Neuronal stem cell (in vitro differentiated cells): Measurements from ENCODE around the gene PARN.

Source experiments
- DNase-seq: peaks from one replicate; pipeline ENCODE4 v3.0.0-alpha.2; 2013; ENCODE audit warnings: low spot score
- H2AFZ ChIP-seq: one replicate; pipeline ENCODE4 v1.6.1; 2013; ENCODE audit warnings: mild to moderate bottlenecking, low read length, inconsistent platforms
- H2AK5ac ChIP-seq: 2 replicates; pipeline ENCODE4 v1.6.1; 2013; ENCODE audit warnings: low read depth, mild to moderate bottlenecking, inconsistent platforms, low read length, moderate library complexity, mixed read lengths
- H2BK120ac ChIP-seq: 2 replicates; pipeline ENCODE4 v1.6.1; 2013; ENCODE audit warnings: low read depth, mild to moderate bottlenecking, inconsistent platforms, low read length, moderate library complexity, mixed read lengths
- H2BK12ac ChIP-seq: one replicate; pipeline ENCODE4 v1.6.1; 2013; ENCODE audit warnings: low read length, inconsistent platforms
- H2BK15ac ChIP-seq: 2 replicates; pipeline ENCODE4 v1.6.1; 2013; ENCODE audit warnings: mild to moderate bottlenecking, low read length, inconsistent platforms, mixed read lengths
- H2BK5ac ChIP-seq: one replicate; pipeline ENCODE4 v1.6.1; 2013; ENCODE audit warnings: inconsistent platforms, mild to moderate bottlenecking, low read length, moderate library complexity
- H3K14ac ChIP-seq: one replicate; pipeline ENCODE4 v1.6.1; 2013; ENCODE audit warnings: low read length, inconsistent platforms
- H3K18ac ChIP-seq: 2 replicates; pipeline ENCODE4 v1.6.1; 2013; ENCODE audit warnings: low read length, inconsistent platforms
- H3K23ac ChIP-seq: 2 replicates; pipeline ENCODE4 v1.6.1; 2013; ENCODE audit warnings: low read depth, mild to moderate bottlenecking, mixed read lengths, low read length, inconsistent platforms; ENCODE audit not compliant: poor library complexity
- H3K27ac ChIP-seq: replicated peaks from 3 replicates; pipeline ENCODE4 v1.5.1; 2013; ENCODE audit warnings: low read length, inconsistent platforms
- H3K27me3 ChIP-seq, 3 experiments: 2 replicates each; pipeline ENCODE4 v1.6.1; 2013; ENCODE audit warnings: low read length in 3 of 3, mild to moderate bottlenecking in 2 of 3, inconsistent platforms in 1 of 3, low read depth in 1 of 3, mixed read lengths in 1 of 3, moderate library complexity in 1 of 3; ENCODE audit not compliant: control insufficient read depth in 3 of 3, insufficient read depth in 3 of 3
- H3K36me3 ChIP-seq, 2 donors: replicated peaks in 1 of 2; 2 replicates each; pipeline ENCODE4 v1.6.1; 2013; ENCODE audit warnings: low read length in 2 of 2; ENCODE audit not compliant: control insufficient read depth in 2 of 2, insufficient read depth in 2 of 2
- H3K4ac ChIP-seq: 2 replicates; pipeline ENCODE4 v1.6.1; 2013; ENCODE audit warnings: inconsistent platforms, mild to moderate bottlenecking, low read length, moderate library complexity
- H3K4me1 ChIP-seq, 2 donors: 1 replicate in 1 of 2; 2 replicates in 1 of 2; pipeline ENCODE4 v1.6.1; 2013; ENCODE audit warnings: low read length in 2 of 2, low read depth in 1 of 2; ENCODE audit not compliant: control insufficient read depth in 2 of 2, insufficient read depth in 1 of 2
- H3K4me2 ChIP-seq: one replicate; pipeline ENCODE4 v1.6.1; 2013; ENCODE audit warnings: mild to moderate bottlenecking, low read length, inconsistent platforms; ENCODE audit not compliant: insufficient read depth, poor library complexity, severe bottlenecking
- H3K4me3 ChIP-seq, 2 donors: 2 replicates each; pipeline ENCODE4 v1.5.1; 2013; ENCODE audit warnings: low read length in 2 of 2, mild to moderate bottlenecking in 2 of 2, inconsistent platforms in 1 of 2, moderate library complexity in 1 of 2
- H3K79me1 ChIP-seq: one replicate; pipeline ENCODE4 v1.6.1; 2013; ENCODE audit warnings: low read depth, mild to moderate bottlenecking, inconsistent platforms, low read length, moderate library complexity
- H3K9ac ChIP-seq: one replicate; pipeline ENCODE4 v1.6.1; 2013; ENCODE audit warnings: mild to moderate bottlenecking, low read depth, low read length, inconsistent platforms; ENCODE audit not compliant: poor library complexity
- H3K9me3 ChIP-seq, 2 donors: replicated peaks in 1 of 2; 2 replicates each; pipeline versions ENCODE3 to v1.6.1; 2013; ENCODE audit warnings: low read length in 2 of 2, mild to moderate bottlenecking in 2 of 2, inconsistent platforms in 1 of 2, low read depth in 1 of 2, mixed read lengths in 1 of 2, moderate library complexity in 1 of 2; ENCODE audit not compliant: control insufficient read depth in 2 of 2, insufficient read depth in 1 of 2
- H4K8ac ChIP-seq: one replicate; pipeline ENCODE4 v1.6.1; 2013; ENCODE audit warnings: low read depth, mild to moderate bottlenecking, inconsistent platforms, low read length, moderate library complexity
- H4K91ac ChIP-seq: one replicate; pipeline ENCODE4 v1.6.1; 2013; ENCODE audit warnings: low read length, low read depth, mild to moderate bottlenecking, inconsistent platforms; ENCODE audit not compliant: poor library complexity
- WGBS, 2 donors: extraction: QIAGEN DNeasy Blood & Tissue Kit; methylation state at CpG; one replicate each; pipeline ENCODE4 v1.1.7; 2013; ENCODE audit warnings: missing lambda C conversion rate in 2 of 2, mixed read lengths in 1 of 2; ENCODE audit not compliant: insufficient read length in 2 of 2, insufficient replicate concordance in 1 of 2; ENCODE audit errors: extremely low coverage in 2 of 2; 5-methylcytosine and 5-hydroxymethylcytosine counted together

PARN gene

GRCh38 chr16:14438256-14438655 is 191.8 kb downstream of the PARN start:
- no peak overlapping the region for H4K91ac ChIP-seq
- H2BK120ac ChIP-seq, result no peak overlapping the region
- no peak overlapping the region for H3K4ac ChIP-seq
- H3K4me2 ChIP-seq, result no peak overlapping the region
- no peak overlapping the region for H3K23ac ChIP-seq
- no peak overlapping the region for H2BK15ac ChIP-seq
- WGBS, 2 donors, result no CpG with 5 or more reads among the region's 1 CpG
- H3K4me1 ChIP-seq, result no peaks in the 10 kb centered on the region
- no peak overlapping the region for H4K8ac ChIP-seq
- no peaks in the 10 kb centered on the region for H3K36me3 ChIP-seq
- no peaks in the 10 kb centered on the region for H3K27me3 ChIP-seq
- H3K14ac ChIP-seq, result no peak overlapping the region
- no peak overlapping the region for H3K18ac ChIP-seq
- H3K9me3 ChIP-seq, result no peaks in the 10 kb centered on the region
- no peak overlapping the region for H3K4me3 ChIP-seq
- no peaks in the 10 kb centered on the region for H3K79me1 ChIP-seq
- no peak for DNase-seq
- H2BK12ac ChIP-seq, result no peak overlapping the region
- H2AFZ ChIP-seq, result no peak overlapping the region
- H2BK5ac ChIP-seq, result no peak overlapping the region
- H3K27ac ChIP-seq, result no peak overlapping the region
- H2AK5ac ChIP-seq, result no peak overlapping the region
- H3K9ac ChIP-seq, result no peak overlapping the region

GRCh38 chr16:14437426-14437825 is 192.6 kb downstream of the PARN start:
- no peak overlapping the region for H2BK5ac ChIP-seq
- no peak overlapping the region for H3K9ac ChIP-seq
- H3K9me3 ChIP-seq, result no peaks in the 10 kb centered on the region
- H2AK5ac ChIP-seq, result no peak overlapping the region
- no peak for DNase-seq
- WGBS, 2 donors, result no CpG with 5 or more reads among the region's 7 CpGs
- no peak overlapping the region for H2AFZ ChIP-seq
- H3K79me1 ChIP-seq, result no peaks in the 10 kb centered on the region
- no peak overlapping the region for H2BK120ac ChIP-seq
- no peak overlapping the region for H4K8ac ChIP-seq
- no peak overlapping the region for H2BK12ac ChIP-seq
- no peak overlapping the region for H3K4ac ChIP-seq
- no peak overlapping the region for H3K4me3 ChIP-seq
- no peak overlapping the region for H3K4me2 ChIP-seq
- H2BK15ac ChIP-seq, result no peak overlapping the region
- H3K14ac ChIP-seq, result no peak overlapping the region
- no peaks in the 10 kb centered on the region for H3K36me3 ChIP-seq
- H3K18ac ChIP-seq, result no peak overlapping the region
- H3K23ac ChIP-seq, result no peak overlapping the region
- no peak overlapping the region for H3K27ac ChIP-seq
- H3K27me3 ChIP-seq, result no peaks in the 10 kb centered on the region
- H4K91ac ChIP-seq, result no peak overlapping the region
- no peaks in the 10 kb centered on the region for H3K4me1 ChIP-seq

DNA sequence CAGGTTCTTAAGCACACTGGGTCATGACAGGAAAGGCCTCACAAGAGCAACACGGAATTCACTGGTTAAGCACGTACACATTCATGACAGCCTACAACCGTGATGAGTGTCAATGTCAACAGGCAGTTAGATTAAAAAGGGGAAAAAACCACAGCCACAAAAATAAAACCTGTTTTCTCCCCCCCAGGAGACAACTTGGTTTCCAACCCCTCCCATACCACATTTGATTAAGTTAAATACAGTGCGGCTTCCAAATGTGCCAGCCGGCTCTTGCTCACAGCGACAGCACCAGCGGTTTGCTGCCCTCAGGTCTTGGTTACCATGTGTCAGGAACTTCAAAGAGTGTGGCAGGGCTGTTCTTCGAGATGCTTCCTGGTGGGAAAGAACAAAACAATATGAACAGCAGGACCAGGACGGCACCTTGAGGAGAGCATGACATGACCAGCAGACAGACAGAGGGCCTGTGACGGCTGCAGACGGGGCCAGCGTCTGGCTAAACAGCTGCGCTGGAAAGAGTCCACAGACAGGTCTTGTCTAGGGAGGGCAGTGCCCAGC is 193.6 kb downstream of the PARN start:
- no peak overlapping the region for H2BK5ac ChIP-seq
- no peaks in the 10 kb centered on the region for H3K79me1 ChIP-seq
- no peak overlapping the region for H3K18ac ChIP-seq
- WGBS, 2 donors, result no CpG with 5 or more reads among the region's 13 CpGs
- no peak overlapping the region for H2BK120ac ChIP-seq
- no peak for DNase-seq
- no peak overlapping the region for H3K4ac ChIP-seq
- H2AFZ ChIP-seq, result no peak overlapping the region
- no peak overlapping the region for H4K91ac ChIP-seq
- no peak overlapping the region for H4K8ac ChIP-seq
- no peak overlapping the region for H2AK5ac ChIP-seq
- H2BK15ac ChIP-seq, result no peak overlapping the region
- no peak overlapping the region for H3K4me2 ChIP-seq
- no peak overlapping the region for H3K14ac ChIP-seq
- H3K4me1 ChIP-seq, result no peaks in the 10 kb centered on the region
- H2BK12ac ChIP-seq, result no peak overlapping the region
- H3K4me3 ChIP-seq, result no peak overlapping the region
- no peaks in the 10 kb centered on the region for H3K27me3 ChIP-seq
- no peak overlapping the region for H3K23ac ChIP-seq
- H3K27ac ChIP-seq, result no peak overlapping the region
- peaks cover 0 to 3% of the 10 kb centered on the region in 2 donors for H3K36me3 ChIP-seq
- H3K9ac ChIP-seq, result peak overlapping the region; percentile 25
- H3K9me3 ChIP-seq, result no peaks in the 10 kb centered on the region

- H2BK12ac ChIP-seq, result no peak overlapping the region
- no peak overlapping the region for H4K91ac ChIP-seq
- no peak overlapping the region for H2BK5ac ChIP-seq
- no peak overlapping the region for H2AFZ ChIP-seq
- DNase-seq, result no peak
- no peak overlapping the region for H3K4me2 ChIP-seq
- H3K4me3 ChIP-seq, result no peak overlapping the region
- no peak overlapping the region for H3K23ac ChIP-seq
- peaks cover 0 to 3% of the 10 kb centered on the region in 2 donors for H3K36me3 ChIP-seq
- H2BK15ac ChIP-seq, result no peak overlapping the region
- H3K4ac ChIP-seq, result no peak overlapping the region
- H4K8ac ChIP-seq, result no peak overlapping the region
- H3K18ac ChIP-seq, result no peak overlapping the region
- WGBS, 2 donors, result no CpG with 5 or more reads among the region's 8 CpGs
- no peaks in the 10 kb centered on the region for H3K27me3 ChIP-seq
- H3K9ac ChIP-seq, result no peak overlapping the region
- no peak overlapping the region for H2AK5ac ChIP-seq
- H3K14ac ChIP-seq, result no peak overlapping the region
- H3K79me1 ChIP-seq, result no peaks in the 10 kb centered on the region
- no peaks in the 10 kb centered on the region for H3K4me1 ChIP-seq
- H2BK120ac ChIP-seq, result no peak overlapping the region
- no peaks in the 10 kb centered on the region for H3K9me3 ChIP-seq
- H3K27ac ChIP-seq, result no peak overlapping the region
These were observed 195.2 kb downstream of the PARN start for GRCh38 chr16:14434860-14435259.
